NOMO-1 treated with DMSO at 0.1 percent for 48 hours (cell line): Measurements from ENCODE around the gene HS2ST1.

ENCODE experiments used
- DNase-seq: peaks from one replicate; lab custom pipeline; 2025; ENCODE audit not compliant: unreplicated experiment; lab: John Stamatoyannopoulos, UW

HS2ST1 gene

GRCh38 chr1:87155170-87155569 is 240.7 kb downstream of the HS2ST1 start:
- DNase-seq: no peak

- no peak for DNase-seq
These were observed 241.2 kb downstream of the HS2ST1 start for GRCh38 chr1:87155648-87156047.

- no peak for DNase-seq
These were observed 241.7 kb downstream of the HS2ST1 start for GRCh38 chr1:87156124-87156523.

GRCh38 chr1:87159378-87159915 is 245.0 kb downstream of the HS2ST1 start:
- no peak for DNase-seq
